ENCODE results near the gene SRPK2. TPM values are rescaled to one million over a fixed set of nuclear protein-coding genes. Genes with fewer than 3 reads are reported as not detected.
"Not testable (repeated sequence)": the region's sequence is repeated elsewhere in the genome, so short reads cannot be mapped to it uniquely, and the experiment has no call there.

SRPK2 gene
- polyA plus RNA-seq, 6 donors from 2014 or later, result 50.6 to 65.5 (median 56.1) TPM

- DNase-seq, result no peak
- H3K27me3 Mint-ChIP-seq, result no peaks in the 10 kb centered on the region
- no peak for ATAC-seq (ENCODE audit: low read depth in 2 of 2)
- peaks cover 39 to 66% (median 61%) of the 10 kb centered on the region in 3 donors for H3K4me1 Mint-ChIP-seq
- peak overlapping the region in 1 of 8 donors; percentile 64 for H3K4me3 Mint-ChIP-seq
- H3K36me3 Mint-ChIP-seq, result no peaks in the 10 kb centered on the region
- peak overlapping the region in 2 of 6 donors; percentile 30 to 45 for H3K27ac Mint-ChIP-seq
- peaks cover 0 to 2% (median 0%) of the 10 kb centered on the region in 7 donors for H3K9me3 Mint-ChIP-seq
Measured at GRCh38 chr7:105321754-105322455, 66.8 kb downstream of the SRPK2 start.

- DNase-seq (no peak), ATAC-seq (ENCODE audit: low read depth in 2 of 2) (no peak)
- H3K36me3 Mint-ChIP-seq, result no peaks in the 10 kb centered on the region
- peaks cover 38 to 66% (median 51%) of the 10 kb centered on the region in 3 donors for H3K4me1 Mint-ChIP-seq
- no peak overlapping the region for H3K4me3 Mint-ChIP-seq
- H3K27ac Mint-ChIP-seq, result peak overlapping the region in 1 of 6 donors; percentile 7
- H3K27me3 Mint-ChIP-seq, result no peaks in the 10 kb centered on the region
- peaks cover 0 to 2% (median 0%) of the 10 kb centered on the region in 7 donors for H3K9me3 Mint-ChIP-seq
Measured at GRCh38 chr7:105320896-105321295, 67.8 kb downstream of the SRPK2 start.

- H3K4me1 Mint-ChIP-seq, result peaks cover 29 to 53% (median 41%) of the 10 kb centered on the region in 3 donors
Measured at GRCh38 chr7:105319578-105319977, 69.1 kb downstream of the SRPK2 start.

GRCh38 chr7:105316578-105317344 is 72.0 kb downstream of the SRPK2 start:
- Mint-ChIP-seq H3K27ac (peak overlapping the region in 3 of 6 donors; percentile 15 to 66 (median 52)), H3K27me3 (no peaks in the 10 kb centered on the region), H3K4me1 (peaks cover 19 to 45% (median 35%) of the 10 kb centered on the region in 3 donors), H3K36me3 (no peaks in the 10 kb centered on the region), H3K4me3 (no peak overlapping the region), H3K9me3 (peaks cover 0 to 2% (median 0%) of the 10 kb centered on the region in 7 donors)
- ATAC-seq (ENCODE audit: low read depth in 2 of 2), result no peak
- no peak for DNase-seq

More at GRCh38 chr7:105319578-105319977, 69.1 kb downstream of the SRPK2 start:
- H3K27ac Mint-ChIP-seq, result peak overlapping the region in 3 of 6 donors; percentile 60 to 90 (median 81)
- H3K4me3 Mint-ChIP-seq, result peak overlapping the region; percentile 23 to 87 (median 59)
- ATAC-seq (ENCODE audit: low read depth in 2 of 2), result no peak
- peaks cover 0 to 2% (median 0%) of the 10 kb centered on the region in 7 donors for H3K9me3 Mint-ChIP-seq
- H3K27me3 Mint-ChIP-seq, result no peaks in the 10 kb centered on the region
- no peaks in the 10 kb centered on the region for H3K36me3 Mint-ChIP-seq
- DNase-seq, result no peak

GRCh38 chr7:105315357-105315756 is 73.4 kb downstream of the SRPK2 start:
- Mint-ChIP-seq H3K27ac (peak overlapping the region in 2 of 6 donors; percentile 1 to 58), H3K4me1 (peaks cover 18 to 50% (median 28%) of the 10 kb centered on the region in 3 donors), H3K27me3 (no peaks in the 10 kb centered on the region), H3K36me3 (no peaks in the 10 kb centered on the region), H3K9me3 (no peaks in the 10 kb centered on the region), H3K4me3 (no peak overlapping the region)
- ATAC-seq (ENCODE audit: low read depth in 2 of 2), result no peak
- DNase-seq, result no peak

- Mint-ChIP-seq H3K9me3 (peaks cover 0 to 6% (median 0%) of the 10 kb centered on the region in 7 donors), H3K27ac (peak overlapping the region in 3 of 6 donors; percentile 1 to 24 (median 17)), H3K27me3 (no peaks in the 10 kb centered on the region), H3K4me1 (peaks cover 33 to 56% (median 46%) of the 10 kb centered on the region in 3 donors), H3K4me3 (peak overlapping the region in 3 of 8 donors; percentile 14 to 68 (median 53)), H3K36me3 (peaks cover 8 to 10% of the 10 kb centered on the region in 2 donors)
- no peak for DNase-seq
- ATAC-seq (ENCODE audit: low read depth in 2 of 2), result peak; percentile 20 to 52
Measured at GRCh38 chr7:105309235-105310169, 79.2 kb downstream of the SRPK2 start.

GRCh38 chr7:105307163-105307672 is 81.5 kb downstream of the SRPK2 start:
- H3K4me1 Mint-ChIP-seq, result peaks cover 33 to 61% (median 47%) of the 10 kb centered on the region in 3 donors
- no peaks in the 10 kb centered on the region for H3K27me3 Mint-ChIP-seq
- peaks cover 0 to 6% (median 2%) of the 10 kb centered on the region in 7 donors for H3K9me3 Mint-ChIP-seq
- DNase-seq (no peak), ATAC-seq (ENCODE audit: low read depth in 2 of 2) (no peak)
- peak overlapping the region in 2 of 6 donors; percentile 24 to 43 for H3K27ac Mint-ChIP-seq
- H3K4me3 Mint-ChIP-seq, result no peak overlapping the region
- H3K36me3 Mint-ChIP-seq, result peaks cover 8 to 10% of the 10 kb centered on the region in 2 donors

- Mint-ChIP-seq H3K9me3 (peaks cover 0 to 6% (median 2%) of the 10 kb centered on the region in 7 donors), H3K4me3 (no peak overlapping the region), H3K27me3 (no peaks in the 10 kb centered on the region), H3K27ac (no peak overlapping the region), H3K36me3 (peaks cover 8 to 10% of the 10 kb centered on the region in 2 donors), H3K4me1 (peaks cover 33 to 66% (median 45%) of the 10 kb centered on the region in 3 donors)
- no peak for DNase-seq
- ATAC-seq (ENCODE audit: low read depth in 2 of 2), result no peak
Measured at GRCh38 chr7:105306298-105306748, 82.4 kb downstream of the SRPK2 start.

GRCh38 chr7:105305633-105306032 is 83.1 kb downstream of the SRPK2 start:
- no peaks in the 10 kb centered on the region for H3K27me3 Mint-ChIP-seq
- H3K27ac Mint-ChIP-seq, result no peak overlapping the region
- H3K4me3 Mint-ChIP-seq, result no peak overlapping the region
- H3K36me3 Mint-ChIP-seq, result peaks cover 8 to 10% of the 10 kb centered on the region in 2 donors
- no peak for ATAC-seq (ENCODE audit: low read depth in 2 of 2)
- peaks cover 31 to 65% (median 43%) of the 10 kb centered on the region in 3 donors for H3K4me1 Mint-ChIP-seq
- H3K9me3 Mint-ChIP-seq, result peaks cover 0 to 6% (median 2%) of the 10 kb centered on the region in 7 donors
- DNase-seq, result no peak

GRCh38 chr7:105304040-105304895 is 84.5 kb downstream of the SRPK2 start:
- Mint-ChIP-seq H3K4me1 (peaks cover 19 to 64% (median 37%) of the 10 kb centered on the region in 3 donors), H3K27me3 (no peaks in the 10 kb centered on the region), H3K9me3 (peaks cover 0 to 6% (median 2%) of the 10 kb centered on the region in 7 donors)

GRCh38 chr7:105300587-105300986 is 88.1 kb downstream of the SRPK2 start:
- not testable (repeated sequence) for H3K36me3 Mint-ChIP-seq; ATAC-seq (ENCODE audit: low read depth in 2 of 2); DNase-seq; H3K27me3 Mint-ChIP-seq; H3K9me3 Mint-ChIP-seq; H3K4me3 Mint-ChIP-seq
- Mint-ChIP-seq H3K27ac (peak overlapping the region in 1 of 6 donors; percentile 76), H3K4me1 (peaks cover 19 to 47% (median 38%) of the 10 kb centered on the region in 3 donors)

More at GRCh38 chr7:105304040-105304895, 84.5 kb downstream of the SRPK2 start:
- H3K36me3 Mint-ChIP-seq, result peaks cover 8 to 10% of the 10 kb centered on the region in 2 donors
- peak overlapping the region in 1 of 8 donors; percentile 30 for H3K4me3 Mint-ChIP-seq
- H3K27ac Mint-ChIP-seq, result peak overlapping the region in 4 of 6 donors; percentile 2 to 76 (median 28)
- ATAC-seq (ENCODE audit: low read depth in 2 of 2) (no peak), DNase-seq (no peak)
